Measurements from ENCODE around the gene SNORC.

The SNORC gene

GRCh38 chr2:232869138-232870017 is 686 bp upstream of the SNORC start:
- DNase-seq (ENCODE audit: low spot score) = no peak

- no peak for DNase-seq (ENCODE audit: low spot score)
Observed at GRCh38 chr2:232870766-232871371, 805 bp downstream of the SNORC start.

DNA sequence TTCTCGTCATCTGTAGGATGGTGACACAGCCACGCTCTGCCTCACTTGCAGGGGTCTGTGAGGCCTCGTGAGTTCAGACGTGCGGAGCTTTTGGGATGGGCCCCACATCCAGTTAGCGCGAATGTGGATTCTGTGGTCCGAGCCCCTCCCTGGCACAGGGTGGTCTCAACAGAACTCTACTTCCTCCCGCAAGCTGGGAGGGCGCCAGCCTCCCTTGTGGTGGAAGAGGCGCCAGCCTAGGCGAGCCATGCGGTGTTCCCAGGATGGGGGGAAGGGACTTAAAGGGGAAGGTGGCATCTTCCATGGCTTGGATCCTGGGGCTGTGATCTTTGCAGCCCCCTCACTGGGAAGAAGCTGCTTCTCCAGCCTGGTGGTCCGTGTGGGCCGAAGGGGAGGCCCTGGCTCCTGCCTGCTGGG is 1.4 kb downstream of the SNORC start:
- no peak for DNase-seq (ENCODE audit: low spot score)

- DNase-seq (ENCODE audit: low spot score) = no peak
Observed at GRCh38 chr2:232871835-232872736, 2.0 kb downstream of the SNORC start.

- no peak for DNase-seq (ENCODE audit: low spot score)
Observed at GRCh38 chr2:232872826-232873225, 2.8 kb downstream of the SNORC start.

- no peak for DNase-seq (ENCODE audit: low spot score)
Observed at GRCh38 chr2:232873292-232873908, 3.3 kb downstream of the SNORC start.

DNA sequence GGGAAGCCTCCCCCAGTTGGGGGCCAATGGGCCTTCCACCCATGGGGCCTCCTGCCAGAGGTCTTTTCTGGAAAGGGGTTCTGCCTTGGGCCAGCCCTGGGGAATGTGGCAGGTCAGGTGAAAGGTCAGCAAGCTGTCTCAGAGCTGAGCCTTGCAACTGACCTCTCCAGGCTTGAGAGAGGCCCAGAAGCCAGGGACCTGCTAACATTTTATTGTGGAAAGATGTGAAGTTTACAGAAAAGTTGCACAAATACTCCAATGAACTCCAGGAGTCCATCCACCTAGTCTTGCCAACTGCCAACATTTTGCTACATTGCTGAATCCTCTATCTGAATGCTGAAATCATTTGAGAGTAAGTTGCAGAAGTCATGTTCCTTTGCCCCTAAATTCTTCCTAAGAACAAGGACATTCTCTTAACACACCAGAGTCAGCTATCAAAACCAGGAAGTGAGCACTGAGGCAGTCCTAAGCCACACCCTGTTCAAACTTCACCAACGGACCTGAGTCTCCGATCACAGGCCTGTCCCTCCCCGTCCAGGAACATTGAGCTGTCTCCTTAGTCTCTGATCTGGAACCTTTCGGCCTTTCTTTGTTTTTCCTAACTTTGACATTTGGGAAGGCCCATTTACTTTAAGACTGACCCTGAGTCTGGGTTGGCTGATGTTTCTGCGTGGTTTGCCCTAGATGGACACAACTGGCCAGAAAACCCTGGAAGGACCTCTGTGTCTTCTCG is 4.0 kb downstream of the SNORC start:
- DNase-seq (ENCODE audit: low spot score) = no peak

DNA sequence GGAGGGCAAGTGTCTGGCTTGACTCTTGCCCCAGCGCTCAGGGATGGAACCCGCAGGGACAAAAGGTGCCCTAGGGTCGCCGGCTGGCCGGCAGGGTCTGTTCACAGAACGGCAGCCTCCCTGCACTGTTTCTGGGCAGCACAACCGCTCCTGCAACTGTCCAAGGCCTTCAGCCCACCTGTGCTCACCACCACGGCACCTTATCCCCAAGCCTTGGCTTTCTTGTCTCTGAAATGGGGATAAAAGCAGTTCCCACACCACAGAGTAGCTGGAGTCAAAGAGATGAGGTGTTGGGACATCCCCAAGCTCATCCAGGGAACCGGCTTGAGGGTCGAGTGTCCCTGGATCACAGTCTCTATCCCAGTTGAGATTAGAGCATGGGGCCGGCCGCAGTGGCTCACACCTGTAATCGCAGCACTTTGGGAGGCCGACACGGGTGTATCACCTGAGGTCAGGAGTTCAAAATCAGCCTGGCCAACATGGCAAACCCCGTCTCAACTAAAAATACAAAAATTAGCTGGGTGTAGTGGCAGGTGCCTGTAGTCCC is 4.7 kb downstream of the SNORC start:
- no peak for DNase-seq (ENCODE audit: low spot score)

- DNase-seq (ENCODE audit: low spot score) = peak; percentile 53
Observed at GRCh38 chr2:232875256-232876121, 5.4 kb downstream of the SNORC start.

DNA sequence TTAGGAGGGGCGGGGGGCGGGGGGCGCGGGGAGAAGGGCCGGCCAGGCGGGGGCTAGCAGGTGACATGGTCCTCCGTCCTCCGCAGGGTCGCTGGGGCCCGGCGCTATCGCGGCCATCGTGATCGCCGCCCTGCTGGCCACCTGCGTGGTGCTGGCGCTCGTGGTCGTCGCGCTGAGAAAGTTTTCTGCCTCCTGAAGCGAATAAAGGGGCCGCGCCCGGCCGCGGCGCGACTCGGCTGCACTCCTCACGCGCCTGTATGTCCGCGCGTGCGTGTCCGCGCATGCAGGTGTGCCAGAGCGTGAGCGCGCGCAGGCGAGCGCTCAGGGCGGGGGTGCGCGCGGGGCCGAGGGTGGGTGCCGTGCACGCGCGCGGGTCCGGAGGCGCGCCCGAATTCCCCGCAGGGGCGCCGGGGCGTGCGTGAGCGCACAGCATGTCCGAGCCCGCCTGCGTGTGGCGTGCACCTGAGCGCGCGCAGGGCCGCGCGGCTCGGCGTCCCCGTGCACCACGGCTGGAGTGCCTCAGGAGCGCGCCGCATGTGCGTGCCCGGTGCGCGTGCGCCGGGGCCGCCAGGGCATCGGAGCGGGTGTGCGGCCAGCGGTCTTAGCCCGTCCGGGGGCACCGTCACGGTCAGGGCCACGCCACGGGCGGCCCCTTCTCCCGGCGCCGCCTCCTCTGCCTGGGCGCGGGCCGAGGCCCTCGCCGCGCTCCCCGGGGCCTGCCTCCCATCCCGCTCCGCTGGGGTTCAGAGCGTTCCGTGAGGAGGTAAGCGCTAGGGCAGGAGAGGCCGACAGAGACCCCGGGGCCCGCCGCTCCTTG is 6.3 kb downstream of the SNORC start:
- peak; percentile 87 for DNase-seq (ENCODE audit: low spot score)

DNA sequence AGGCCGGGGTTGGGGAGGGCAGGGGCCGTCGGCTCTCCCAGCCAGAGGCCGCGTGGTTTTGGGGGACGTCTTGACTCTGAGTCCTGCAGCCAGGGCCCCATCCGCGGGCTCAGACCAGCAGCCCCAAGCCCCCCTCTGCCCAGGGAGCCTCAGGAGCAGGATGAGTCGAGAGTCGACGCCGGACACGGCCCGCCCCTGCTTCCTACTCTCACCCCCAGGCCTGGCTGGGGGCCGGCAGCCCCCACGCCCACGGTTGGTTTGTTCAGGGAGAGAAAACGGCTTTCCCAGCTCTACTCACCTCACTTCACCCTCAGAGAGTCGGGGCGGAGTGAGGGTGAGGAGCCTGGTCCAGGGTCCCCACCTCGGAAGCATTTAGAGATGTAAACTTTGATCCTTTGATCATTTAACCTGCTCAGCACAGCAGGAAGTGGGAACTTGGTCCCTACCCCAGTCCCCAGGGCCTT is 6.9 kb downstream of the SNORC start:
- no peak for DNase-seq (ENCODE audit: low spot score)

DNA sequence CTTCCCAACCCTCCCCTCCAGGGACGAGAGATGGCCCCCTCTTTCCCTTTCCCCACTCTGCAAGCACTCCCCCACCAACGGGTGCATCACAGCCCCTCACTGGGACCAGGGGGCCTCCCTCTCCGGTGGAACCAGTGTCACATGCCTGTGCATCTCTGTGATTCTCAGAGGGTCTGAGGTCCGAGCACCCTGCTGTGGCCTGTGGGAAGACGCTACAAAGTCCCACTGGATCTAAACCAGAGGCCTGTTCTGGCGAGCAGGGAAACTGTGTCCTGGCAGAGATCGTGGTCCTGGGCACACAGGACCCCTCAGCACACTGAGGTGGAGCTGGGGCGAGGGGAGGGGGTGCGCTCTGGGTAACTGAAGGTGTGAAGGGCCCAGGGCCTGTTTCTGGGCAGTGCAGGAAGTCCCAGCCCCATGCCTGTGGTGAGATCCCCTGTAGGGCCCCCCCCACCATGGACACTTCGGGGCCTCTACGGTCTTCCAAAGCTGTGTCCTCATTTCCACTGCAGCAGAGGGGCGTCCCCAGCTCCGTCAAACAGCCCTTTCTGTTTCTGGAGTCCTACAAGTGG is 8.0 kb downstream of the SNORC start:
- DNase-seq (ENCODE audit: low spot score) = no peak

GRCh38 chr2:232878855-232879617 is 9.0 kb downstream of the SNORC start:
- DNase-seq (ENCODE audit: low spot score) = no peak

GRCh38 chr2:232879618-232880494 is 9.8 kb downstream of the SNORC start:
- DNase-seq (ENCODE audit: low spot score) = no peak

DNA sequence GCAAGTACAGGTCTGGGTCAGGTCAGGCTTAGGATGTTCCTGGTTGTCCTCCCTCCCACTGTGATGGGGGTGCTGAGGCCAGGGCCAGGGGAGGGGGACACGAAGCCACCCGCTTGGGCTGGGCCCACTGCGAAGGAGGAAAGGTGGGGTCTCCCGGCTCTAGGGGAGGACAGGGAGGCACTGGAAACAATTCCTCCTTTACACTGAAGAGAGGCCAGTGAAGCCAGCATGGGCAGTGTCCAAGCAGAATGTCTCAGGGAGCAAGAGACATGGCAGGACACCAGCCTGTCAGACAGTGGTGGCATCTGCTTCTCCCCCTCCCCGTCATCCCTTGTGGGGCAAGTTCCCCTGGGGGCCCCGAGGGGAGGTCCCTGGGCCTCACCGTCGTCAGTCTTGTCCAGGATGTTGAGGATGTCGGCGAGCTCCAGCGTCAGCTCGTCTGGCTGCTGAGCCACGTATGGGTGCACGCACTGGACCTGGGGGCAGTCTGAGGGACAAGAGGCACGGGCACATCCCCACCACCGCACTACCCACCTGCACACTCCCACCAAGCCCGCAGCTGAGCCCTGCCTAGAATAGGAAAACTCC is 10.8 kb downstream of the SNORC start:
- DNase-seq (ENCODE audit: low spot score) = no peak

- no peak for DNase-seq (ENCODE audit: low spot score)
Observed at GRCh38 chr2:232882085-232882484, 12.0 kb downstream of the SNORC start.

Measured in iPS-NIHi11 (cell line).